T-helper 2 cell treated with Interferon-gamma antibody and Interleukin-4, amounts not matched to agents 100 ng/mL and 5 ng/mL, for 36 hours (primary cell): ENCODE results near the gene ADRA2B. TPM values are rescaled to one million over a fixed set of nuclear protein-coding genes. Genes with fewer than 3 reads are reported as not detected.
"Not testable (repeated sequence)": the region's sequence is repeated elsewhere in the genome, so short reads cannot be mapped to it uniquely, and the experiment has no call there.

Experiments
- intact Hi-C: fragments of 100-400 bp; cut with micrococcal nuclease; formaldehyde crosslinking; loops from one replicate; pipeline ENCODE4 v1.15.1; 2023
- total RNA-seq: library from RNA; stranded (reverse); gene quantifications from 2 replicates; pipeline ENCODE4 v1.2.3, GENCODE V29; 2022

ADRA2B gene
- total RNA-seq, 1 donor from 2014 or later, result 0.07 TPM

DNA sequence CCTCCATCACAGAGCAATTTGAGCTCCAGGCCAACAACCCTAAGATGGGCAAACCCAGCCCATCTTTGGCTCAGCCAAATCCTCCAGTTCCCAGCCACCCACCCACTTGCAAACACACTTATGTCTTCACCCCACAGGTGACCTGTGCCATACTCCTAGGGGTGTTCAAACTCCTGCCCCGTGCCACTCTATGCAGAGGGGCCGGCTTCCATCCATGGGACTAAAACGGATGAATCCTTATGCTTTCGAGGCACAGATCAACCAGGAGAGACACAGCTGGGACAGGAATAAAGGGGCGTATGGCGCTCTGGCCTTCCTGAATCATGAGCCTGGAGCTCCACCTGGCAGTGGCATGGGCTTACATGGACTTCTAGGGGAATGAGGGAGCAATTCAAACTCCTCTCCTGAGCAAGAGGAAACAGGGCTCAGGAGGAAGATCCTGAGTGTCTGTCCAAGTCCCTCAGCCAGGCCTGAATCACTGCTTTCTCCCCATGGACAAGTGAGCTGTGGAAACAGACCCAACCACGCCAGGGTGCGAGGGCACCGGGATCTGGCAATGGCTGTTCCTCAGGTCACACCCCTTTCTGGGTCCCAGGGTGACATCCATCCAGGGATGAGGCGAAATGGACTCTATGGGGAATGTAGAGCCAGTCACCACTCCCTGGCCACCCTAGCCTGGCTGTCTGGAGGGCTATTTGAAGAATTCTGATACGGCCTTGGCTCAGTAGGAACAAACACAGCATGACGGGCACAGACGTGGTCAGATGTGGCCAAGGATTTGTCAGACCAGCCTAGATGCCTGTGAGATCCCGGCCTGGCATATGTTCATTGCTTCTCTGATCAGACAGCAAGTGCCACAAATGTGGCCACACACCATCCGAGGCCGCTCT, 45.0 kb downstream of the ADRA2B start:
- intact Hi-C loops, result not testable (repeated sequence)

DNA sequence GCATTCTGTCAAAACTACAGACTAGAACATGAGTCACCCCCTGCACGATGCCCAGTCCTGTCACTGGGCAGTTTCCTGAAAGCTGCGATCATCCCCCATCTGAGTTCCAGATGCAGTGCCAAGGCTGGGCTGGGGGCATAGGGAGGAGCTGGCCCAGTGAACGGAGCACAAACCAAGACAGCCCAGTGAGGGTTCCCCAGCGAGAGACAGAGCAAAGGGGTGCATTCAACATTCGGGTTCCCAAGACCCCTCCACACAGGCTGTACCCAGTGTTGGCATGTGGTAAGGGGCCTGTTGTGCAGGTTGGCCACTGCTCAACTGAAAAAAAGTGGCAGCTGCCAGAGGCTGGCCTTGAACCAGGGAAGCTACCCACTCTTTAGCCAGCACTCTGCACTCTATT, 46.0 kb downstream of the ADRA2B start:
- intact Hi-C loops, result not testable (repeated sequence)

DNA sequence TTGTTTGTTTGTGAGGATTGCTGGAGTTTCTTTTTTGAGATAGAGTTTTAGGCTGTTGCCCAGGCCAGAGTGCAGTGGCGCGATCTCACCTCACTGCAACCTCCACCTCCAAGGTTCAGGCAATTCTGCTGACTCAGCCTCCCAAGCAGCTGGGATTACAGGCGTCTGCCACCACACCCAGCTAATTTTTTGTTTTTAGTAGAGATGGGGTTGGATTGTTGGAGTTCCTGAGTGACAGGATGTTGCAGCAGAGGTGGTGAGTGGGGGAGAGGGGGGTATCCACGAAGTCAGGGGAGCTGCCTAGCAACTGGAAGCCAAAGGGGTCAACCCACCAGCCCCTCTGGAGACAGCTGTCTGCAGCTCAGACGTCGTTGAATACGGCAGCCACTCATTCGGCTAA, 46.5 kb downstream of the ADRA2B start:
- intact Hi-C loops, result not testable (repeated sequence)

DNA sequence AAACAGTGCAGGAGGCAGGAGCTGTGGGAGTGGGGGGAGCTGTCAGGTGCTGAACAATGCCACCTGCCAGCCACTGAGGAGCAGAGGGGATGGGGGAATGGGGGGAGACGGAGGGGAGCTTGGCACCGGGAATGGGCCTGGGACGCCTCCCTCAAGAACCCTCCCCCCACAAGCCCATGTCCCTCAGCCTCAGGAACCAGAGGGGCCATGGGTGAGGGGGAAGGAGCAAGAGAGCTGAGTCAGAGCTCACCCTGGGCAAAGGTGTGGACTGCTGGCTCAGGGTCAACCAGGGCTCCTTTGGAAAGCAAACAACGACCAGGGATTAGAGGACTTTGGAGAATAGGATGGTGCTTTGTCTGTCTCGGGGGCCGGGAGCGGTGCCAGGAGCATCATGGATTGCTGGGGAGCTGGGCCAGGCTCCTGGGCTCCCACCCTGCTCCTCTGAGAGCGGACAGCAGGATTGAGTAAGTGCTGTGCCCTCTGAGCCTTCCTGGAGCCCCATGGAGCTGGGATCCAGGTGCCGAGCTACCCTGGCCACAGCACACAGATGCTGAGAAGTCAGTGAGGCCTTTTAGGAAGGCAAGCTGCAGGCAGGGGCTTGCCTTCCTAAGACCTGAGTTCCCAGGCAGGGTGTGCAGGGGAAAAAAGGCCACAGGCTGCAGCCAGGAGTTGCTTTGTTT, 48.3 kb downstream of the ADRA2B start:
- intact Hi-C loops, result not testable (repeated sequence)

DNA sequence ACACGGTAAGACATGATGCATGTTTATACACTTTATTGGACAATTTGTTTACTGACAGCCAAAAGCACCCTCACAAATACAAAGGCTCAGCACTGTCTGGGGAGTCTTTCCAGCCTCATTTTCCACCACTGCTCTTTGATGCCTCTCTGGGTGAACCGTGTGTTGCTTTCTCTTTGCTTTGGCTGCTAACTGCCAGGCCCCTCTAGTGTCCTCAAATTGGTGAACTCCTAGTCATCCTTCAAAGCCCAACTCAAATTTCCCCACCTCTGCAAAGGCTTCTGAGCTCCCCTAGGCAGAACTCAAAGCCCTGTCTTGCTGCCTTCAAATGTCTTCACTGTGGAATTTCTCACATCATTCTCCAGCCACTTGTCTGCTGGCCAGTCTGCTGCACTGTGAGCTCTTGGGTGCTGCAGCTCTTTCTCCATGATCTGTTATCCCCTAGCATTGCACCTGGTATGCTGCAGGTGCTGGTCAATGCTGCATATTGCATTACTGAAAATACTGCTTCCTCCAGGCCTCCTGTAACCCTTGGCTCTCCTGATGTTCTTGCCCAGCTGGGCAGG, 49.2 kb downstream of the ADRA2B start:
- intact Hi-C loops, result not testable (repeated sequence)

DNA sequence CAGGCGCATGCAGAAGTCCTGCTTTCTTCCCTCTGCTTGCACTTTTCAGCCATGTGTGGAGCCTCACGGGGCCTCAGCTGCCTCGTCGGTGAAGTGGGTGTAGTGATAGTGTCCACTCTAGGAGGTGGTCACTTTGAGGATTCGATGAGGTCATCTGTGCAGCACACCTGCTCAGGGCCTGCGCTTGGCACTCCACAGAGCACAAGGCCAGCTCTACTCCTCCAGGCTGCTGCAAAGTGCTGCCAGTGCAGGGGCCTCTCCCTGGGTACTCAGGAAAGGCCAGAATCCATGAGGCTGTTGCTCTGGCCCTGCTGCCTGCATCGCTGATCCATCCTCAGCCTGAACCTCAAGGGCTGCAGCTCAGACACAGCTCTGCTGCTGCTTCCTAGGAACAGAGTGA, 49.9 kb downstream of the ADRA2B start:
- intact Hi-C loops, result not testable (repeated sequence)

DNA sequence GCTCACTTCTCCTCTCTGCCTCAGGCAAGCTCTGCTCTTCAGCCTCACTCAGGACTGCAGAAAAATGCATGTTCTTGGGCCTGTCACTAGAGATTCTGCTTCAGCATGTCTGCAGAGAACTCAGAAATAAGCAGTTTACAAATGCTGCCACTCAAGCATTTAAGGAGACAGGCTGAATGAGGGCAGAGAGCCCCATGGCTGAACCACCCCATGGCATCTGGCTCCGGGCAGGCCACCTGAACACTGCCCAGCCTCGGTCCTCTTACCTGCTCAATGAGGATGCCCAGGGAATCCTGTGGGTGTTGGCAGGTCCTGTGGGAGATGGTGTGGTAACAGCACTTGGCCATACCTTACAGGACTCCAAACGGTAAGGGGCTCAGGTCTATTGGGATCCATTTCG, 50.4 kb downstream of the ADRA2B start:
- intact Hi-C loops, result not testable (repeated sequence)

DNA sequence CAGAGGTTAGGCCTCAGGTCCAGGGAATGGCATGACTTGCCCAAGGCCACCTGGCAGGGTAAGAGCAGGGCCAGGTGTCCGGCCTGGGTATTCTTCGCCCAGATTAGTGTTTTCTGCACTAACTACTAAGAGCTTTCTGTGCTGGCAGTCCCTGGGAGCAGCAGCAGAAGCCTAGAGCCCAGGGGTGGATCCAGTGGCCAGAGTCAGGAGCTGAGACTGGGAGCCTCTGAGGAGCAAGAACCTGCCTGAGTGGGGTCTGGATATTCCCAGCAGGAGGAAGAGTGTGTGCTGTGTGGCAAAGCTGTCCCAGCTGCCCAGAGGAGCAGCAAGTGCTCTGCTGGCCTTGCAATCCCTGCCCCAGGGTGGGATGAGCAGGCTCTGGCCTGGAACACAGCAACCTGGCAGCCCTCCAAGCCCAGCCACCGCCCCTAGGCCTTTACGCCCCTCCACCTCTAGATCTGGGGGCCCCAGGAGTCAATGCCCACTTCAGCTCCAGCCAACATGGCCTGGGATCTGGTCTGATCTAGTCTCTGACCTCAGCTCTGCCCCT, 50.9 kb downstream of the ADRA2B start:
- intact Hi-C loops, result no loop called here

DNA sequence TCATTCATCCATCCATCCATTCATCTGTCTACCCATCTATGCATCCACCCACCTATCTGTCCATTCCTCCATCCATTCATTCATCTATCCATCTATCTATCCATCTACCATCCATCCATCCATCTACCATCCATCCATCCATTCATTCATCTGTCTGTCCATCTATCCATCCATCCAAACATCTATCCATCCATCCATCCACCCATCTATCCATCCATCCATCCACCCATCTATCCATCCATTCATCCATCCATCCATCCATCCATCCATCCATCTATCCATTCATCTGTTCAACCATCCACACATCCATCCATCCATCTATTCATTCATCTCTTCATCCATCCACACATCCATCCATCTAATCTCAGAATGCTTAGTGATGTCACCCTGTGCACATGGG, 51.6 kb downstream of the ADRA2B start:
- intact Hi-C loops, result not testable (repeated sequence)

DNA sequence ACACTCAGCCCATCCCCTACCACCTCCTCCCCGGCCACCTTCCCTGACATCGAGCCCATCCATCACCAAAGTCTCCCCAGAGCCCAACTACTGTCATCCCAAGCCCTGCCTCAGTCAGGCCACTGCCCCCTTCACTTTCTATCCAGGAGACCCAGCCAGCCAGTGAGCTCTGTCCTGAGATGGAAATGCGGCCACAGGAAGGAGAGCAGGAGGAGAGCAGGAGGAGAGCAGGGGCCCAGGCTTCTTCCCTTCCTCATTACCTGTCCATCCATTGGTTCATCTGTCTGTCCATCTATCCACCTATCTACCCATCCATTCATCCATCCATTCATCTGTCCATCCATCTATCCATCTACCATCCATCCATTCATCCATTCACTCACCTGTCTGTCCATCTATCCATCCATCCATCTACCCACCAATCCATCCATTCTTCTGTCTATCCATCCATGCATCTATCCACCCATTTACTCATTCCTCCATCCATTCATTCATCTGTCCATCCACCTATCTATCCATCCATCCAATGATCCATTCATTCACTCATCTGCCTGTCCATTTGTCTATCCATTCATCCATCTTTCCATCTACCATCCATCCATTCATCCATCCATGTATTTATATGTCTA, 52.2 kb downstream of the ADRA2B start:
- intact Hi-C loops, result not testable (repeated sequence)

DNA sequence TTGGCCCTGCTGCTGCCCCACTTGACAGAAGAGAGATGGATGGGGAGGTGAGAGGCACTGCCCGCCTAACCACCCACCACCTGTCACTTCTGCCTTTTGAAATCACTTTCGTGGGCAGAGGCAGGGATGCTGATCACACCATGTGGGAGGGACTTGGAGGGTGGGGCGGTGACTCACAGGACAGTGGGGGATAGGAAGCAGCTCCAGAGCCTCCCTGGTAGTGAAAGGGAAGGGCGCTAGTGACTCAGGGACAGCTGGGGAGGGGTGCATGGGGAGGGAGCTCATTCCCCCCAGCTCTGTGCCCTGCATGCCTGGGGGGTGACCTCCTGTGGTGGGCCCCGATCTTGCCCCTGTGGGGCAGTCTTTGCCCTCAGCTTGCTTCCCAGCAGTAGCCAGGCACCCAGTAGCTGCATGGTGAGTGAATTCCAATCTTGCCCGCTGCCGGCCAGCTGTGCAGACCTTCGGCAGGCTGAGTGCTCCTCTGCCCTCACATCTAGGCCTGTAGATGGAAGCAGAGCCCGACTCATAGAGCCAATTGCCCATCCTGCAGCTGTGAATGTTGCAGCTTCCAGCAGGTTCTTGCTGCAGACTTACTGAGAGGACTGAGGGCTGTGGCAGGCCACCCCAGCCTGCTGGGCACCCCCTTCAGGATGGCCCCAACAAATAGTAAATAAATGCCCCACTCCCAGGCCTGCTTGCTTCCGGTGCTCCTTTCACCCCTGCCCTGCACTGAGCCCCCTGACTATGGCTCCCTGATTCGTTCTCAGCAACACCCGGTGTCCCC, 53.1 kb downstream of the ADRA2B start:
- intact Hi-C loops, result not testable (repeated sequence)

Other genes with a start within 250 kb of the ADRA2B start
- gene ANKRD36C, start 124.7 kb downstream of the ADRA2B start, total RNA-seq, result 76.2 and 83.0 TPM in 2 replicates
- 12.9 and 13.0 TPM in 2 replicates for gene GPAT2, start 81.7 kb downstream of the ADRA2B start, total RNA-seq
- 0.45 TPM in 1 of 2 replicates, not detected in the other for gene ASTL, start 21.9 kb upstream of the ADRA2B start, total RNA-seq
- gene DUSP2, start 28.9 kb upstream of the ADRA2B start, total RNA-seq, result 24.9 and 25.7 TPM in 2 replicates
- 148 and 150 TPM in 2 replicates for gene STARD7, start 92.3 kb upstream of the ADRA2B start, total RNA-seq
- gene TMEM127, start 149.4 kb upstream of the ADRA2B start, total RNA-seq, result 37.8 and 41.1 TPM in 2 replicates
- 67.7 and 71.4 TPM in 2 replicates for gene CIAO1, start 149.7 kb upstream of the ADRA2B start, total RNA-seq
- 170 and 176 TPM in 2 replicates for gene SNRNP200, start 189.0 kb upstream of the ADRA2B start, total RNA-seq
- gene ITPRIPL1, start 208.7 kb upstream of the ADRA2B start, total RNA-seq, result 34.2 and 35.8 TPM in 2 replicates
- 69.4 and 72.0 TPM in 2 replicates for gene NCAPH, start 219.2 kb upstream of the ADRA2B start, total RNA-seq